A549 (cell line): Measurements from ENCODE around the gene NEGR1. TPM values are rescaled to one million over a fixed set of nuclear protein-coding genes. Genes with fewer than 3 reads are reported as not detected.

Experiments
- ATAC-seq, 2 experiments: fragments of 200-7000 bp in 1 of 2; fragments of >200 bp in 1 of 2; cut with Nextera tagmentation in 1 of 2; cut with Tn5 transposase in 1 of 2; 3 replicates each; pipeline versions ENCODE4 v1.8.0 to v1.9.1; 2018 to 2020; ENCODE audit warnings: mild to moderate bottlenecking in 1 of 2, moderate library complexity in 1 of 2
- CTCF ChIA-PET: fragments of 300-600 bp; sonication (Branson Sonifier 250); formaldehyde crosslinking; extraction: SDS; loops from one replicate; lab custom pipeline; 2021; ENCODE audit warnings: antibody characterized with exemption, inconsistent platforms; lab: Yijun Ruan, JAX
- POLR2A ChIA-PET: fragments of 350-600 bp; formaldehyde crosslinking; extraction: SDS; loops from one replicate; lab custom pipeline; 2021; ENCODE audit warnings: antibody characterized with exemption, inconsistent platforms; lab: Yijun Ruan, JAX
- DNase-seq, 2 experiments: peaks; one replicate each; pipeline versions ENCODE4 v3.0.0 to v3.0.0-alpha.2; 2011 to 2016; ENCODE audit warnings: low read depth in 1 of 2, low spot score in 1 of 2
- FAIRE-seq: peaks from 2 replicates; lab custom pipeline; 2011; peaks lifted over from hg19 to GRCh38; lab: Jason Lieb, UNC
- H3K27ac ChIP-seq, 2 experiments: fragments of >200 bp; sonication (Bioruptor Twin); formaldehyde crosslinking; 3 replicates each; pipeline ENCODE4 v1.5.1; 2016 to 2017
- H3K4me1 ChIP-seq: fragments of >200 bp; sonication (Bioruptor Twin); formaldehyde crosslinking; 3 replicates; pipeline ENCODE4 v1.6.1; 2016
- H3K4me2 ChIP-seq: fragments of >200 bp; sonication (Bioruptor Twin); formaldehyde crosslinking; 3 replicates; pipeline ENCODE4 v1.6.1; 2016
- H3K4me3 ChIP-seq: fragments of >200 bp; sonication (Bioruptor Twin); formaldehyde crosslinking; 3 replicates; pipeline ENCODE4 v1.5.1; 2016
- H3K9me3 ChIP-seq: fragments of >200 bp; sonication (Bioruptor Twin); formaldehyde crosslinking; 3 replicates; pipeline ENCODE4 v1.6.1; 2016
- CHD2 ChIP-seq: fragments of 150-350 bp; IDR thresholded peaks from 2 replicates; pipeline ENCODE4 v1.6.1; 2014; ENCODE audit warnings: low read length; ENCODE audit not compliant: partially characterized antibody
- FOSB ChIP-seq: fragments of 250-450 bp; sonication (Bioruptor Pico); IDR thresholded peaks from 2 replicates; pipeline ENCODE4 v1.5.0; 2020; ENCODE audit warnings: mild to moderate bottlenecking, moderate library complexity
- HDAC2 ChIP-seq: fragments of 200-600 bp; sonication (generic); IDR thresholded peaks from 2 replicates; pipeline ENCODE4 v1.6.1; 2016
- HEYL ChIP-seq: fragments of 250-450 bp; sonication (Bioruptor Pico); IDR thresholded peaks from 2 replicates; pipeline ENCODE4 v1.8.0; 2021; ENCODE audit warnings: mild to moderate bottlenecking, moderate library complexity
- JUN ChIP-seq, 2 experiments: fragments of >200 bp; sonication (Bioruptor Twin); formaldehyde crosslinking; IDR thresholded peaks; 2 replicates in 1 of 2; 3 replicates in 1 of 2; pipeline ENCODE4 v1.6.1; 2016 to 2017
- KDM1A ChIP-seq: fragments of 200-600 bp; sonication (generic); IDR thresholded peaks from 2 replicates; pipeline ENCODE4 v1.6.1; 2016; ENCODE audit warnings: low read depth, mild to moderate bottlenecking
- KDM5A ChIP-seq: fragments of 200-600 bp; sonication (generic); IDR thresholded peaks from 2 replicates; pipeline ENCODE4 v1.6.1; 2016; ENCODE audit warnings: antibody characterized with exemption, mild to moderate bottlenecking
- MYC ChIP-seq: IDR thresholded peaks from 2 replicates; pipeline ENCODE4 v1.6.1; 2012; ENCODE audit warnings: mild to moderate bottlenecking, inconsistent platforms, low read length, improper control_type of control experiment, borderline replicate concordance
- NR3C1 ChIP-seq: fragments of >200 bp; sonication (Bioruptor Twin); formaldehyde crosslinking; IDR thresholded peaks from 3 replicates; pipeline ENCODE4 v1.6.1; 2017
- RAD21 ChIP-seq, 2 experiments: fragments of >200 bp in 1 of 2; sonication (Bioruptor Twin) in 1 of 2; formaldehyde crosslinking in 1 of 2; IDR thresholded peaks in 1 of 2; conservative IDR thresholded peaks in 1 of 2; 2 replicates in 1 of 2; 3 replicates in 1 of 2; pipeline ENCODE4 v1.6.1; 2012 to 2018; ENCODE audit warnings: inconsistent platforms in 1 of 2
- RARB ChIP-seq: fragments of 250-450 bp; sonication (Bioruptor Pico); IDR thresholded peaks from 2 replicates; pipeline ENCODE4 v1.8.0; 2021; ENCODE audit warnings: mild to moderate bottlenecking, moderate library complexity
- ZNF302 ChIP-seq: fragments of 250-450 bp; sonication (Bioruptor Pico); IDR thresholded peaks from 2 replicates; pipeline ENCODE4 v1.9.0; 2021; ENCODE audit warnings: inconsistent platforms, mild to moderate bottlenecking, moderate library complexity
- ZSCAN20 ChIP-seq: fragments of 250-450 bp; sonication (Bioruptor Pico); IDR thresholded peaks from 2 replicates; pipeline ENCODE4 v1.8.0; 2022; ENCODE audit warnings: mild to moderate bottlenecking, moderate library complexity
- WGBS: methylation state at CpG from one replicate; pipeline ENCODE4 v1.1.6; 2017; ENCODE audit errors: missing lambda C conversion rate; 5-methylcytosine and 5-hydroxymethylcytosine counted together
- polyA plus RNA-seq, 4 experiments: library from polyadenylated mRNA; depleted of rRNA in 3 of 4; stranded (reverse); fragments of >200 nt; fragmentation: RNase III in 1 of 4; extraction: RNeasy Plus Mini Kit Qiagen cat#74134 plus additional on column Dnase treatment in 1 of 4; gene quantifications; 2 replicates in 3 of 4; 3 replicates in 1 of 4; pipeline ENCODE4 v1.2.3, GENCODE V29; 2011 to 2017
- TF ChIP-seq, protein P1 (sequence below): IDR thresholded peaks from 2 replicates; pipeline ENCODE4 v1.6.1; 2012
- TF ChIP-seq, protein P2 (sequence below): fragments of >200 bp; sonication (Bioruptor Twin); formaldehyde crosslinking; IDR thresholded peaks from 3 replicates; pipeline ENCODE4 v1.6.1; 2016

The NEGR1 gene
- polyA plus RNA-seq, 2 of the 4 experiments (the other 2 are of a cell fraction), result not detected

DNA sequence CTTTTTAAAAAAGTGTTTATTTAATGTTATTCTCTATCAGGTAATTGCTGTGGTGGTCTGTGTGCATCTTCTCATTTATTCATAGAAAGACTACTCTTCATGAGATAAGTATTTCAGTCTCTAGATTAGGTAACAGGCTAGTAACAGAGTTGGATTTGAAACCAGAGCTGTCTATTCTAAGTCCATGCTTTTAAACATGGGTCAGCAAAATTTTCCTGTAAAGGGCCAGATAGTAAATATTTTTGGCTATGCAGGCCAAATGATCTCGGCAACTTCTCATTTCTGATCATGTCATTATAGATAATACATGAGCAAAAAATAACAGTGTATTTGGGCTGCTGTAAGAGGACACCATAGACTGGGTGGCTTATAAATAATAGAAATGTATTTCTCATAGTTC lies 715.9 kb downstream of the NEGR1 start:
- no peak for FAIRE-seq
- ChIA-PET POLR2A (no interaction called here), CTCF (no interaction called here)
- 0% methylated on average over 1 of the region's 1 CpG for WGBS
- Histone ChIP-seq H3K27ac (no peak overlapping the region), H3K4me2 (no peak overlapping the region), H3K4me3 (no peak overlapping the region), H3K4me1 (no peaks in the 10 kb centered on the region), H3K9me3 (no peaks in the 10 kb centered on the region)
- no peak for DNase-seq
- TF ChIP-seq FOSB (CRISPR knock-in tag) (no peak), ZSCAN20 (CRISPR knock-in tag) (no peak)
- ATAC-seq, result no peak

DNA sequence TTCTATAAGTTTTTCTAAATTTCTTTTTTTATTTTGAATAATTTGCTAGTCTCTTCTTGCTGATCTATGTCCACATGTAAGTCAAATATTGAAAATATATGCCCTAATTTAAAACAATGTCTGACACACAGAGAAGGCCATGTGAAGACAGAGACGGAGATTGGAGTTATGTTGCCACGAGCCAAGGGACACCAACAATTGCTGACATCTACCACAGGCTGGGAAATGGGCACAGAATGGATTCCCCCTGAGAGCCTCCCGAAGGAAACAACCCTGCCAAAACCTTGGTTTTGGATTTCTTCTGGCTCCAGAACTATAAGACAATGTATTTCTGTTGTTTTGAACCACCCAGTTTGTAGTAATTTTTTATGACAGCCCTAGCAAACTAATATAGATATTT lies 716.5 kb downstream of the NEGR1 start:
- ChIA-PET CTCF (no interaction called here), POLR2A (no interaction called here)
- no peak for FAIRE-seq
- H3K9me3 ChIP-seq, result no peaks in the 10 kb centered on the region
- no peaks in the 10 kb centered on the region for H3K4me1 ChIP-seq
- no peak for ATAC-seq
- H3K27ac ChIP-seq, result no peak overlapping the region
- no peak for DNase-seq
- TF ChIP-seq HDAC2, result no peak
- TF ChIP-seq HEYL (CRISPR knock-in tag), result no peak
- no peak for TF ChIP-seq JUN (IDR thresholded peaks at IDR 0.05)
- no peak for TF ChIP-seq ZNF302
- no peak for TF ChIP-seq RARB (CRISPR knock-in tag)
- no peak for TF ChIP-seq CHD2
- no peak for TF ChIP-seq FOSB (CRISPR knock-in tag)
- TF ChIP-seq MYC, result no peak
- TF ChIP-seq, protein P1, sequence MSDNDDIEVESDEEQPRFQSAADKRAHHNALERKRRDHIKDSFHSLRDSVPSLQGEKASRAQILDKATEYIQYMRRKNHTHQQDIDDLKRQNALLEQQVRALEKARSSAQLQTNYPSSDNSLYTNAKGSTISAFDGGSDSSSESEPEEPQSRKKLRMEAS, result no peak
- TF ChIP-seq NR3C1, result no peak
- 2% methylated on average over 3 of the region's 3 CpGs for WGBS
- H3K4me2 ChIP-seq, result no peak overlapping the region
- no peak overlapping the region for H3K4me3 ChIP-seq

DNA sequence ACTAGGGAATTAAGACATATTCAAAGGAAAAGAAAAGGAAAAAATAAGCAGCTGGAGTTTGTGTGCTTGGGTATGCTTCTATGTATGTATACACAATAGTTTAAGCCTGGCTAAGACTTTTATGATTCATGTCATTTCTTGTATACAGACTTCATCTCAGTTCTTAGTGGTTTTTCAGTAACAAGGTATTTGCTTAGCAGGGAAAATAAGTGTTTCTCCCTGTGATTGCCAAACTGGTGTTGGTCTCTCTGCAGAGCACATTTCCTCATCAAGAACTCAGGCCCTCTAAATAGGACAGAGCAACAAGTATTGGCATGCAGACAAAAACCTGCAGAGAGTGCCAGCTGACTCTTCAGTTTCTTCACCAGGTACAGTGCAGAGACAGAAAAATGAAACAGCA lies 717.1 kb downstream of the NEGR1 start:
- Histone ChIP-seq H3K9me3 (no peaks in the 10 kb centered on the region), H3K4me1 (no peaks in the 10 kb centered on the region), H3K27ac (no peak overlapping the region), H3K4me3 (no peak overlapping the region), H3K4me2 (no peak overlapping the region)
- ATAC-seq (no peak), FAIRE-seq (no peak), DNase-seq (no peak)
- CTCF ChIA-PET, result no interaction called here
- POLR2A ChIA-PET, result no interaction called here
- TF ChIP-seq KDM1A (no peak), JUN (IDR thresholded peaks at IDR 0.05) (no peak), RAD21 (conservative IDR thresholded peaks at IDR 0.05 in 1 of 2, IDR thresholded peaks at IDR 0.05 in 1 of 2) (no peak)
- TF ChIP-seq, protein P2, sequence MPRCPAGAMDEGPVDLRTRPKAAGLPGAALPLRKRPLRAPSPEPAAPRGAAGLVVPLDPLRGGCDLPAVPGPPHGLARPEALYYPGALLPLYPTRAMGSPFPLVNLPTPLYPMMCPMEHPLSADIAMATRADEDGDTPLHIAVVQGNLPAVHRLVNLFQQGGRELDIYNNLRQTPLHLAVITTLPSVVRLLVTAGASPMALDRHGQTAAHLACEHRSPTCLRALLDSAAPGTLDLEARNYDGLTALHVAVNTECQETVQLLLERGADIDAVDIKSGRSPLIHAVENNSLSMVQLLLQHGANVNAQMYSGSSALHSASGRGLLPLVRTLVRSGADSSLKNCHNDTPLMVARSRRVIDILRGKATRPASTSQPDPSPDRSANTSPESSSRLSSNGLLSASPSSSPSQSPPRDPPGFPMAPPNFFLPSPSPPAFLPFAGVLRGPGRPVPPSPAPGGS, result no peak

DNA sequence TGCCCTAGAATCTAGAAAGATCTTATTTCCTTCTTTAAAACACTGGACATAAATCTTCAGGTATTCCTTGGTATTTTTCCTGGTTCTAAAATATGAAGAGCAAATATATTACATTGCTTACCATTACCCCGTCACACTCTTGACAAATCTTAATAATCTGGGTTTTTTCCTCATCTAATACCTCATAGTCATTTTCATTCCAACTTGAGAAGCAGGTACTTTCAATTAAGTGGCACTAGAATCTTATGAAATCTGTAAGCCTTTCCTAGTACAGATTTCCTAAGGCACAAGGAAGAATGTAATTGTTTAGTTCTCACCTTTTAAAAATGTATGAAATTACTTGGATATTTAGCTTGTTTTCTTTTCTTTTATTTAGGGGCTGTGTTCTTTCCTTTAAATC lies 720.0 kb downstream of the NEGR1 start:
- no peak overlapping the region for H3K4me2 ChIP-seq
- no peak overlapping the region for H3K27ac ChIP-seq
- H3K4me3 ChIP-seq, result no peak overlapping the region
- TF ChIP-seq RAD21 (conservative IDR thresholded peaks at IDR 0.05 in 1 of 2, IDR thresholded peaks at IDR 0.05 in 1 of 2), result no peak
- TF ChIP-seq, protein P1, result no peak
- ATAC-seq (no peak), DNase-seq (no peak), FAIRE-seq (no peak)
- POLR2A ChIA-PET, result no interaction called here
- no peaks in the 10 kb centered on the region for H3K4me1 ChIP-seq
- 4% methylated on average over 1 of the region's 1 CpG for WGBS
- no peaks in the 10 kb centered on the region for H3K9me3 ChIP-seq
- CTCF ChIA-PET, result no interaction called here

DNA sequence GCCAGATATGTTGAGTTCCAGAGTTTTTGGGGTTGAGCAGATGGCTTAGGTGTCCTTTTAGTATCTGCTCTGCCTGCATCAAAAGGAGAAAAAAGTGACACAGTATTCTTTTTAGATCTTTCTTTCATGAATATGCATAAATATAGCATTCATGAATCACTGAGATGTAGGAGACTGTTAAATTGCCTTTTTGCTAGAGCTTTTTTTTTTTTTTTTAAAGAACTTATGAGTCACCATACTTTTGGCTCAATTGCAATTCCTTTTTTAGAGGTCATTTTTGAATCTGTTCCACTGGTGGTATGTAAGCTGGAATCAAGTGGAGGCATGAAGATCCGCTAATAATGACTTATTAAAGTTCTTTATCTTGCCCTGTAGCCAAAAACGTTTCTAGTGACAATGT lies 720.6 kb downstream of the NEGR1 start:
- Histone ChIP-seq H3K4me2 (no peak overlapping the region), H3K4me1 (no peaks in the 10 kb centered on the region), H3K27ac (no peak overlapping the region), H3K4me3 (no peak overlapping the region), H3K9me3 (no peaks in the 10 kb centered on the region)
- DNase-seq (no peak), ATAC-seq (no peak), FAIRE-seq (no peak)
- TF ChIP-seq KDM5A (no peak), HEYL (CRISPR knock-in tag) (no peak)
- 0% methylated on average over 2 of the region's 2 CpGs for WGBS
- POLR2A ChIA-PET, result no interaction called here
- CTCF ChIA-PET, result no interaction called here
